SU-DHL-6 (cell line): ENCODE results near the gene POR.

Experiments
- H2AFZ ChIP-seq: fragments of 200-600 bp; sonication (generic); 2 replicates; pipeline ENCODE4 v1.6.1; 2014; ENCODE audit warnings: low read depth, mild to moderate bottlenecking, moderate library complexity, mixed read lengths, antibody characterized with exemption, low read length; ENCODE audit not compliant: severe bottlenecking
- H3F3A ChIP-seq: fragments of 200-600 bp; shearing (Covaris generic); 2 replicates; pipeline ENCODE4 v1.6.0; 2016; ENCODE audit warnings: antibody characterized with exemption, mild to moderate bottlenecking; ENCODE audit not compliant: insufficient read depth
- H3K27ac ChIP-seq: fragments of 200-600 bp; sonication (generic); 2 replicates; pipeline ENCODE4 v1.5.1; 2016; ENCODE audit warnings: low read depth, mild to moderate bottlenecking, low read length, moderate library complexity, mixed read lengths
- H3K27me3 ChIP-seq: fragments of 200-600 bp; sonication (generic), shearing (Covaris generic); 2 replicates; pipeline ENCODE4 v1.6.0; 2014; ENCODE audit warnings: mild to moderate bottlenecking, low read length
- H3K36me3 ChIP-seq: fragments of 200-600 bp; sonication (generic); 2 replicates; pipeline ENCODE4 v1.6.1; 2014; ENCODE audit warnings: mild to moderate bottlenecking, low read length, mixed read lengths
- H3K4me2 ChIP-seq: fragments of 300-600, 200-600 bp; shearing (Covaris generic), sonication (generic); 2 replicates; pipeline ENCODE4 v1.6.0; 2014; ENCODE audit warnings: low read length, low read depth, mild to moderate bottlenecking; ENCODE audit not compliant: poor library complexity, severe bottlenecking
- H3K4me3 ChIP-seq: fragments of 200-600 bp; sonication (generic); 2 replicates; pipeline ENCODE4 v1.5.1; 2014; ENCODE audit warnings: antibody characterized with exemption, low read length, mild to moderate bottlenecking, mixed read lengths; ENCODE audit not compliant: insufficient read depth, poor library complexity, severe bottlenecking
- H3K79me2 ChIP-seq: fragments of 200-600 bp; sonication (generic); 2 replicates; pipeline ENCODE4 v1.6.1; 2014; ENCODE audit warnings: mild to moderate bottlenecking, low read length, moderate library complexity; ENCODE audit not compliant: insufficient read depth
- H3K9ac ChIP-seq: fragments of 200-600 bp; sonication (generic); 2 replicates; pipeline ENCODE4 v1.7.0; 2014; ENCODE audit warnings: mild to moderate bottlenecking, low read length
- H3K9me2 ChIP-seq: fragments of 200-600 bp; sonication (generic); replicated peaks from 2 replicates; pipeline ENCODE4 v1.6.1; 2014; ENCODE audit warnings: low read length; ENCODE audit not compliant: insufficient read depth
- H3K9me3 ChIP-seq: fragments of 200-600 bp; sonication (generic); 2 replicates; pipeline ENCODE4 v1.6.1; 2014; ENCODE audit warnings: low read length, mixed read lengths; ENCODE audit not compliant: insufficient read depth
- H4K20me1 ChIP-seq: fragments of 200-600 bp; sonication (generic); 2 replicates; pipeline ENCODE4 v1.6.1; 2014; ENCODE audit warnings: low read depth, mild to moderate bottlenecking, antibody characterized with exemption, low read length, moderate library complexity, mixed read lengths
- EZH2phosphoT487 ChIP-seq: fragments of 200-600 bp; sonication (generic), shearing (Covaris generic); conservative IDR thresholded peaks from 2 replicates; pipeline ENCODE4 v1.6.1; 2018; ENCODE audit warnings: mild to moderate bottlenecking, antibody characterized with exemption, low read length, moderate library complexity, mixed read lengths
- TF ChIP-seq, protein P1 (sequence below): fragments of 200-600 bp; sonication (generic); IDR thresholded peaks from one replicate; pipeline ENCODE4 v1.5.1; 2017; ENCODE audit warnings: antibody characterized with exemption, mild to moderate bottlenecking, low read length, moderate library complexity; ENCODE audit not compliant: insufficient read depth, poor library complexity, severe bottlenecking

Gene POR

DNA sequence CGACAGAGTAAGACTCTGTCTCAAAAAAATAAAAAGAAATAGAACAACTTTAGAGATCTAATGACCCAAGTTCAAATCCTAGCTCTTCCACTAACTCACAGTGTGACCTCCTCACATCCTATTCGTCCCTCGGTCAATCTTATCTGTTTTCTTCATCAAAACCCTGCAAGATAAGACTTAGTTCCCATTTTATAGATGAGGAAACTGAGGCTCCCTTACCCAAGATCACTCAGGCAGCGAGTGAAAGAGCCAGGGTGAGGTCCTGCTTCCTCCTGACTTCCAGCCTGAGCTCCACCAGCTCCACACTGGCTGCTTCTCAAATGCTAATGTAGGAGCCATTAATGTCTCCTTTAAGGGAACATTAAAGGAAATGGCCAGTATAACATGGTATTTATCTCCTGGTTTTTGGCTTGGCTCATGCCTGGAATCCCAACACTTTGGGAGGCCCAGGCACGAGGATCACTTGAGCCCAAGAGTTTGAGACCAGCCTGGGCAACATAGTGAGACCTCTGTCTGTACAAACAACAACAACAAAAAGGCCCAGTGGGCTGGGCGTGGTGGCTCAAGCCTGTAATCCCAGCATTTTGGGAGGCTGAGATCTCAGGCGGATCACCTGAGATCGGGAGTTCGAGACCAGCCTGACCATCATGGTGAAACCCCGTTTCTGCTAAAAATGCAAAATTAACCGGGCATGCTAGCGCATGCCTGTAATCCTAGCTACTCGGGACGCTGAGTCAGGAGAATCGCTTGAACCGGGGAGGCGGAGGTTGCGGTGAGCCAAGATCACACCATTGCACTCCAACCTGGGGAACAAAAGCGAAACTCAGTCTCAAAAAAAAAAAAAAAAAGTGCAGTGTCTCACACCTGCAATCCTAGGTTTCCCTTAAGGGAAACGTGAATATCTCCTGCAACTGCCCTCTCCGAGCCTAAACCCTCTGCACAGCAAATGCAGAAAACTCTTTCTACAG, 39.6 kb upstream of the POR start:
- TF ChIP-seq EZH2phosphoT487, result no peak
- TF ChIP-seq, protein P1, sequence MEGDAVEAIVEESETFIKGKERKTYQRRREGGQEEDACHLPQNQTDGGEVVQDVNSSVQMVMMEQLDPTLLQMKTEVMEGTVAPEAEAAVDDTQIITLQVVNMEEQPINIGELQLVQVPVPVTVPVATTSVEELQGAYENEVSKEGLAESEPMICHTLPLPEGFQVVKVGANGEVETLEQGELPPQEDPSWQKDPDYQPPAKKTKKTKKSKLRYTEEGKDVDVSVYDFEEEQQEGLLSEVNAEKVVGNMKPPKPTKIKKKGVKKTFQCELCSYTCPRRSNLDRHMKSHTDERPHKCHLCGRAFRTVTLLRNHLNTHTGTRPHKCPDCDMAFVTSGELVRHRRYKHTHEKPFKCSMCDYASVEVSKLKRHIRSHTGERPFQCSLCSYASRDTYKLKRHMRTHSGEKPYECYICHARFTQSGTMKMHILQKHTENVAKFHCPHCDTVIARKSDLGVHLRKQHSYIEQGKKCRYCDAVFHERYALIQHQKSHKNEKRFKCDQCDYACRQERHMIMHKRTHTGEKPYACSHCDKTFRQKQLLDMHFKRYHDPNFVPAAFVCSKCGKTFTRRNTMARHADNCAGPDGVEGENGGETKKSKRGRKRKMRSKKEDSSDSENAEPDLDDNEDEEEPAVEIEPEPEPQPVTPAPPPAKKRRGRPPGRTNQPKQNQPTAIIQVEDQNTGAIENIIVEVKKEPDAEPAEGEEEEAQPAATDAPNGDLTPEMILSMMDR, result no peak
- no peak overlapping the region for H3K27ac ChIP-seq
- H3K4me3 ChIP-seq, result no peak overlapping the region
- no peaks in the 10 kb centered on the region for H3K9me2 ChIP-seq
- H4K20me1 ChIP-seq, result no peaks in the 10 kb centered on the region
- no peaks in the 10 kb centered on the region for H3F3A ChIP-seq
- H3K9me3 ChIP-seq, result no peaks in the 10 kb centered on the region
- H3K9ac ChIP-seq, result no peak overlapping the region
- no peaks in the 10 kb centered on the region for H3K36me3 ChIP-seq
- peaks cover 7% of the 10 kb centered on the region for H3K79me2 ChIP-seq
- H3K27me3 ChIP-seq, result no peaks in the 10 kb centered on the region
- H2AFZ ChIP-seq, result no peak overlapping the region
- H3K4me2 ChIP-seq, result no peak overlapping the region

- Histone ChIP-seq H3K9me2 (no peaks in the 10 kb centered on the region), H3K4me2 (no peak overlapping the region), H3K36me3 (no peaks in the 10 kb centered on the region), H3K9ac (no peak overlapping the region), H3K9me3 (no peaks in the 10 kb centered on the region), H3K27ac (no peak overlapping the region), H3K79me2 (peaks cover 7% of the 10 kb centered on the region), H2AFZ (no peak overlapping the region), H3F3A (no peaks in the 10 kb centered on the region), H3K4me3 (no peak overlapping the region), H4K20me1 (no peaks in the 10 kb centered on the region), H3K27me3 (no peaks in the 10 kb centered on the region)
- TF ChIP-seq, protein P1, result no peak
- TF ChIP-seq EZH2phosphoT487, result no peak
These were observed 38.7 kb upstream of the POR start for GRCh38 chr7:75876126-75876881.

- Histone ChIP-seq H3K36me3 (no peaks in the 10 kb centered on the region), H3K4me3 (peak overlapping the region; percentile 39), H3K4me2 (peak overlapping the region; percentile 61), H3K27ac (peak overlapping the region; percentile 22; the same call in 1 of the 2 replicates), H3K27me3 (no peaks in the 10 kb centered on the region), H4K20me1 (no peaks in the 10 kb centered on the region), H3F3A (no peaks in the 10 kb centered on the region), H2AFZ (peak overlapping the region; percentile 81), H3K9me3 (no peaks in the 10 kb centered on the region), H3K79me2 (peaks cover 7% of the 10 kb centered on the region), H3K9me2 (no peaks in the 10 kb centered on the region), H3K9ac (peak overlapping the region; percentile 35; the same call in 1 of the 2 replicates)
- TF ChIP-seq, protein P1, result no peak
These were observed 36.6 kb upstream of the POR start for GRCh38 chr7:75878312-75878768.
